Esophagus muscularis mucosa (tissue), 3 donors: Measurements from ENCODE around the gene AP5B1.

Experiments
- EP300 ChIP-seq: sonication (generic); formaldehyde crosslinking; IDR thresholded peaks from one replicate; pipeline ENCODE4 v1.6.1; 2017; ENCODE audit warnings: antibody characterized with exemption
- TF ChIP-seq, protein P1 (sequence below), 3 experiments: fragments of 200-600 bp in 2 of 3; fragments of 450-650 bp in 1 of 3; sonication (generic) in 2 of 3; IDR thresholded peaks; one replicate each; pipeline ENCODE4 v1.5.1; 2017 to 2019; ENCODE audit warnings: antibody characterized with exemption in 3 of 3, mild to moderate bottlenecking in 2 of 3, moderate library complexity in 1 of 3

DNA sequence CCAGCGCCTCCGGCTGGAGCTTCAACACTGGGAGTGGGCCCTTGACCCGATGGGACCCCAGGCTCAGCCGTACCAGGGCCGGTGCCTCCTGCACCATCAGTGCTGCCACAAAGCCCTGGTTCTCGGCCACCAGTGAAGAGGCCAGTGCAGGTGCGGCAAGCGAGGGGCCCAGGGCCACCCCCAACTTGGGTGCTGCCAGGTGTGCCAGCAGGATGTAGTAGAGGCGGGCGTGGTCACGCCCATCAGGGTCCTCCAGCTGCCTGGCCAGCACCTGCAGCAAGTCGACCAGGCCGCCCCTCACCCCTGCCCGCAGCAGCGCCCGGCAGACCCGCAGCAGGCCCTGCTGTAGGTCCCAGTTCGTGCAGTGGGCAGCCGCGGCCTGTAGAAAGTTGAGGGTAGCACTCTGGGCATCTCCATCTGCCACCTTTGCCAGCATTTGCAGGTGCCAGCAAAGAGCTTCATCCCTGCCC lies 2.3 kb downstream of the AP5B1 start:
- TF ChIP-seq, protein P1, sequence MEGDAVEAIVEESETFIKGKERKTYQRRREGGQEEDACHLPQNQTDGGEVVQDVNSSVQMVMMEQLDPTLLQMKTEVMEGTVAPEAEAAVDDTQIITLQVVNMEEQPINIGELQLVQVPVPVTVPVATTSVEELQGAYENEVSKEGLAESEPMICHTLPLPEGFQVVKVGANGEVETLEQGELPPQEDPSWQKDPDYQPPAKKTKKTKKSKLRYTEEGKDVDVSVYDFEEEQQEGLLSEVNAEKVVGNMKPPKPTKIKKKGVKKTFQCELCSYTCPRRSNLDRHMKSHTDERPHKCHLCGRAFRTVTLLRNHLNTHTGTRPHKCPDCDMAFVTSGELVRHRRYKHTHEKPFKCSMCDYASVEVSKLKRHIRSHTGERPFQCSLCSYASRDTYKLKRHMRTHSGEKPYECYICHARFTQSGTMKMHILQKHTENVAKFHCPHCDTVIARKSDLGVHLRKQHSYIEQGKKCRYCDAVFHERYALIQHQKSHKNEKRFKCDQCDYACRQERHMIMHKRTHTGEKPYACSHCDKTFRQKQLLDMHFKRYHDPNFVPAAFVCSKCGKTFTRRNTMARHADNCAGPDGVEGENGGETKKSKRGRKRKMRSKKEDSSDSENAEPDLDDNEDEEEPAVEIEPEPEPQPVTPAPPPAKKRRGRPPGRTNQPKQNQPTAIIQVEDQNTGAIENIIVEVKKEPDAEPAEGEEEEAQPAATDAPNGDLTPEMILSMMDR (IDR thresholded peaks at IDR 0.05) = no peak
- TF ChIP-seq EP300 = no peak
